Raji (cell line): ENCODE results near the gene C11orf21.

Source experiments
- POLR2A ChIP-seq: IDR thresholded peaks from 2 replicates; pipeline ENCODE4 v1.6.1; 2011; ENCODE audit warnings: low read depth, low read length, control low read depth; ENCODE audit not compliant: insufficient read depth

The C11orf21 gene

DNA sequence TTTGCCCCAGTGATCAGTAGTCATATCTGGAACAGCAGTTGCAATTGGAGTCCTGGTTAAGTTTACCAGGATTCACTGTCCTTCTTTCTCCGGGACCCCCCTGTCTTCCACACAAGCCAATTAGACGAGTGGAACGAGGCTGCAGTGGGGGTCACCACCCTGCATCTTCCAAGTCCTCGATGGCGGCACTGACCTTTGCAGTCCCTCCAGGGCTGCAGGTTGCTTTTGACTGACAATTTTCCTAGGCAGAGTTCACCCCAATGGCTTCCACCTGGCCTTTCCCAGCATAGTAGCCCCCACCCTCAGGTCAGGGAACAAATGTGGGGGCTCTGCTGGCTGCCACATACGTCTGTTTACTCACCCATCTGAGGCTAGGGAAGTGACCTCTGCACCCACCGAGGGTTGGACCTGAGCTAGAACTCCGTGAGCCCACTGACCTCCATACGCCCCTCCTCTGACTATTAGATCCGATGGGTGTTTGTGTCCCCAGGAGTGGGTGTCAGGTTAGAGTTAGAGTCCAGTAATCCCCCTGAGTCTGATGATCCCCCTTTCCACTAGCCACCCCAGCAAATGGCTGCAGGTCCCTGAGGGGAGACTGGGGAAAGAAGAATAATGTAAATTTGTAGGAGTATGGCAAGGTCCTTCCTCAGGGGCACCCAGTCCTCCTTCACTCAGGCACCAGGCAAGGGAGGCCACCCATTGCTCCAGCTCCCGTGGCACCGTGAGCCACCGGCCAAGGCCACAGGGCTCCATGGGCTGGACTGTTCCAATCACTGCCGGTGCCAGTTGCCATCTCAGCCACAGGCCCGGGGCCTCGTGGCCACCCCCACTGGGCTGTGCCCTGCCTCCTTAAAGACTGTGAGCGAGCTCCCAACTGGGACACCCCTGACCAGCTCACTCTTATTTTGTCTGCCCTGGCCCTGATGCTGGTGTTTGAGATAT is 5.5 kb downstream of the C11orf21 start:
- TF ChIP-seq POLR2A, result no peak

DNA sequence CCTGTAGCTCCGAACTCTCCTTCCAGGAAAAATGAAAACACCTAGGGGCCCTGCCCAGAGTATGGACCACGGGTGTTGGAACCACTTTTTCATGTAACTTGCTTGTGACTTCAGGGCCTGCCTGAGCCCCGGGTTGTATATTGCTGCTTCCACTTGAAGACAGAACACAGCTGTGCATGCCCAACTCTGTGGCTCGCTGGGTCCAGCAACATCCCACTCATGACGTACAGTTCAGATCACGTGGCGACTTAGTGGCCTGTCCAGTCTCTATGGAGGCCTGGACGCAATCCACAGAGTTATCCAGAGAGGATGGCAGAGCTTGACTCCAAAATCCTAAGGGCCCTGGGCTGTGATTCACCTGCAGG is 6.8 kb downstream of the C11orf21 start:
- no peak for TF ChIP-seq POLR2A

DNA sequence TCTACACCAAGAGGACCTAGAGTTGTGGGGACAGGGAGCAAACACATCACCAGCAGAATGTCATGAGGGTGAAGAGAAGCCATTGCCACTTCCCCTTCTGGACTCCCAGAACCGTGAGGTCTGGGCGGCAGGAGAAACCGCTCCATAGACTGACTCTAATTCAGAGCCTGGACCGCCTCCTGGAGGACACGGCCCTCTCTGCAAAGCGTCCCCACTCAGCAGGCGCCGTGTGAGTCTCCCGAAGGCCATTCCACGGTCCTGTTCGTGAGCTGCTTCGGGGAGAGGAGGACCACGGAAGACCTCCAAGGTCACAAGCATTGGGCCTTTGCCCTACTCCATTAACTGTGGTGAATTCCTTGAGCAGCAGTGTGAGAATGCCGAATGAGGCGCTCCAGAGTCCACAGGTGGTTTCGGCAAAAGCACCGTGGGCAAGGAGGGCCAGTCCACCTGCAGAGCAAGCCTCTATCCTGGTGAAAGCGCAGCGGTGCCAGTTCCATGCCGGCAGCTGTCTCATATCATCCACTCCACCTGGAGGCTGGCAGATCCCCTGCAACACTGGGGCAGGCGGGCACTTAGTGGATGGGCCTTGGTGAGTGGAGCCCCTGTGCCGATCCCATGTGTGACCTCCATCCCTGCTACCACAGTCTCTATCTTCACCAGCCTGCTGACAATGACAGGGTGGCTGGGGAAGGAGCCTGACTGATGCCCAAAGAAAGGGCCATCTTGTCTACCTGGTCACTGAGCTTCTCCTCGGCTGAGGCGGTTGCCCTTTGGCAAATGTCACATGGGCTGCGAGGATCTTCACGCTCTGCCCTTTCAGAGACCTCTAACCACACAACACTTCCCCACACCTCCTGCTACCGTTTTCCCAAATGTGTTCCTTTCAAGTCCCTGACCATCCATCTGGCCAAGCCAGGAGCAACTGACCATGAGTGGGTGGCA is 7.5 kb downstream of the C11orf21 start:
- TF ChIP-seq POLR2A, result no peak

DNA sequence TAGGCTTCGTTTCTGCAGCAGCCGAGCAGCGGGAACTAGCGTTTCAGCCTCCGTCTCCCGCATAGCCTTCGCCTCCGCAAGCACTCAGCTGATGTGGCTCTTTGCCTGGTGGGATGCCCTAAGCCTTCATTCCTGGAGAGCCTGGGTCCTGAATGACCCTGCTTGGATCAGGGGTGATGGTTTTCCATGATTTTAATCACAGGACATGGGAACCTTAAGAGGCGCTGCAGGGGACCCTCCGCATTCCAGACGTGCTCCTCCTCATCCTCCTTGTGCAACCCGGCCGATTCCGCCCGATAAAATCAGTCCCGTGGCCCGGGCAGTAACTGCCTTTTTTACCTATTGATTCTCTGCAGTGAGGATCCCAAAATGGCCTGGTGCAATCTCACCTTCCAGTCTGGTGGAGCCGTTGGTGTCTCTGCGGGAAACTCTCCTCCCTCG is 8.2 kb downstream of the C11orf21 start:
- no peak for TF ChIP-seq POLR2A

DNA sequence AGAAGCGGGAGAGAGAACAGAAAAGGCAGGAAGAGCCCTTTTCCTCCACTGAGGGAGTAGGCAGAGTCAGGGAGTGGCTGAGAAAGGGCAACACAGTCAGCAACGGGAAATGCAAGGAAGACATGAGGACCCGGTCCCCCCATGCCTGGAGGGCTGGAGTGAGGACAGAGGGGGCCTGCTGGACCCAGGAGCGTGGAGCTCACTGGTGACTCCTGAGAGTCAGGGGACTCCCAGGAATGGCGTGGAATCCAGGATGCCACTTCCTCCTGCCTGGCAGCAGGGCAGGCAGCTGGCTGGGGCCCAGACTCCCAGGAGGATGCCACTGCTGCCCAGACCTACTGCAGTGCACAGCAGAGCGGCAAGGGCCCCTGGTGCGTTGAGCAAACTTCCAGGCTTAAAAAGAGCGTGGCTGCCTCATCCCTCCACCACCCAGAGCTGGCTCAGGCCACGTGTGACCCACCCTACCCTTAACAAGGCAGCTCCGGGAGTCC is 11.3 kb downstream of the C11orf21 start:
- TF ChIP-seq POLR2A, result no peak

DNA sequence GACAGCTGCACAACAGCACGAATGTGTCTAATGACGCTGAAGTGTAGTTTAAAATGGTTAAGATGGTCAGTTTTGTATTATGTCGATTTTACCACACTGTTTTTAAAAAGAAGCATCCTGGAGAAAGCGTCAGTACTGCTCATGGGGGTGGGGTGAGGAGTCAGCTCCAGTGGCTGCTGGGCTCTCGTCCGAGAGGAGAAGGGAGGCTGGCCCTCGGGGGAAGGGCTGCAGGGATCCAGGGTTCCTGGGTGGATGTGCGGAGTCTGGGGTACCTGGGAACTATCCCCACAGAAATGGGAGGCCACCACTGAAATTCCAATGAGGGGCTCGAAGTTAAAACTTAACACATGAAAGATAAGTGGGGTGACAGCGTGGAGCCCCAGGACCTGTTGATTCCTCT is 11.9 kb downstream of the C11orf21 start:
- no peak for TF ChIP-seq POLR2A

DNA sequence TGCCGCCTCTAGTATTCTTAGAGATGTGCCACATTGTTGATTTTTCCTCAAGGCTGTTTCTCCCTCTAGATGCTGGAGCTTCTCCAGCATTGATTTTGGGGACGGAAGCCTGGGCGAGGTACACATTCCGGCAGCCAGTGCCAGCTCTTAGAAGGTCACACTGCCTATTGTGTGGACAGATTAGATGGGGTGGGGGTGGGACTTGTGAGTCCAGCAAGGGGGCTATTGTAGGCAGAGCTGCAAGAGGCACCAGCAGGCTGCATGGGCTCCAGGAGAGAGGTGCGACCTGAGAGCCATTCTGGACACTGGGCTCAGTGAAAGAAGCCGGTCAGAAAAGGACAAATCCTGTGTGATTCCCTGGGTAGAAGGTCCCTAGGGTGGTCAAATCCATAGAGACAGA is 12.4 kb downstream of the C11orf21 start:
- TF ChIP-seq POLR2A, result no peak

DNA sequence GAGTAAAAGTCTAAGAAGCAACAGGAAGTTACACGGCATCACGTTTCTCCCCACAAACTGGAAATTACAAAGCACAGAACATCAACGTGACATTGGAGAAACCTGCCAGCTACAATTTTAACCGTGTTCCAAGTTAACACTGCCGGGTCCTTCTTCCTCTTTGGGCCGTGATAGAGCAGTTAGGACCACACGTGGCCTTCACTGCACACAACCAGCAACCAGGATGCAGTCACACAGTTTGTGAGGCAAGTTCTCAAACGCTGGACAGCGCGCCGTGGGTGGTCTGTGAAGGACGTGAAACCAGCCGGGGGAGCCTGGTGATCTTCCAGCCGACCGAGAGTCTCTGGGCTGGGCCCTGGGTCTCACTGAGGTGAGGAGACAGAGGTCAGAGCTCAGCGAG is 14.6 kb downstream of the C11orf21 start:
- TF ChIP-seq POLR2A, result no peak

DNA sequence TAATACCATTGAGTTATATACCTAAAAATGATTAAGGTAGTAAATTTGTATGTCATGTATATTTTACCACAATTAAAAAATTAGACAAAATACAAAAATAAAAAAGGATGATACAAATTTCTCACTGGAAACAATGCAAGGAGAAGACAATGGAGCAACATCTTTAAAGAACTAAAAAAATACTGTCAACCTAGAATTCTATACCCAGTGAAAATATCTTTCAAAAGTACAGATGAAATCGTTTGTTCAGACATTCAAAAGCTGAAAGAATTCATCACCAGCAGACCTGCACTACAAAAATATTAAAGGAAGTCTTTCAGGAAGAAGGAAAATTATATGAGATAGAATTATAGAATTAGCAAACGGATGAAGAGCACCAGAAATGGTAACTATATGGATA is 21.5 kb downstream of the C11orf21 start:
- TF ChIP-seq POLR2A, result no peak

DNA sequence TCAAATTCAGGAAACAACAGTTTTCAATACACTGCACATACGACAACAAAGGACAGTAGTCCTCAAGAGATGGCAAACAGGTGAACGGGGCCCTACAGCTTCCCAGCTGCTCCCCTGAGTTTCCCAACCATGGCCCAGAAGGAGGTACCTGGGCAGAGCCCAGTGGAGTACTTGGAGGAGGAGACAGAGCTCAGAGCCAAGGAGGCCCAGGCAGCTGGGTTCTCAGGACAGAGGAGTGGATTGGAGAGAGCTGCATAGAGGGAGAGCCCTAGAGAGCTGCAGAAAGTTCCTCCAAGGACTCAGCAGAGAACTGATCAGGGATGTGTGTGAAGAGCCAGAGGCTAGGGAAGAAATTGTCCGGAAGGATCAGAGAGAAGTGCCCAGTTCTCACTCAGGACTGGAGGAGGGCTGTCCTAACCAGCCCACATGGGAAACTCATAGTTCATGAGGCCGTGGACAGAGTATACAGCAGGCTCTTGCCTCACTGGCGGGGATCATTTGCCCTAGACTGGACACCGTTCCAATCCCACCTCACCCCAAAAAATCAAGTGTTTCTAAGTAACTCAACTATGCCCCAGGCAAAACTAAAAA is 23.7 kb downstream of the C11orf21 start:
- TF ChIP-seq POLR2A, result no peak

DNA sequence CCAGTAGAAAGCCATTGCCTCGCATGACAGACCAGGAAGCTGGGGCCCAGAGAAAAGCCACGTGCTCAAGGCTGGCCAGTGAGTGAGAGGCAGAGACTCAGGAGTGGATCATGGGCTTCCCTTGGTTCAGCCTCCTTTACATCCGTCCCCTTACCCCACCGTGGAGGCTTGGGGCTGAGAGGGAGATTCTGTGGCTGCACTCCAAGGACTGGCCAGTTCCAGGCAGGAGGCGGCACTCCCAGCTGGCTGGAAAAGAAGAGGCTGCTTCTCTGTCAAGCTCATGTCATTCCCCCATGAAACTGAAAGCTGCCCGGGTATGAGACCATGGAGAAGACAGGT is 24.7 kb downstream of the C11orf21 start:
- no peak for TF ChIP-seq POLR2A

DNA sequence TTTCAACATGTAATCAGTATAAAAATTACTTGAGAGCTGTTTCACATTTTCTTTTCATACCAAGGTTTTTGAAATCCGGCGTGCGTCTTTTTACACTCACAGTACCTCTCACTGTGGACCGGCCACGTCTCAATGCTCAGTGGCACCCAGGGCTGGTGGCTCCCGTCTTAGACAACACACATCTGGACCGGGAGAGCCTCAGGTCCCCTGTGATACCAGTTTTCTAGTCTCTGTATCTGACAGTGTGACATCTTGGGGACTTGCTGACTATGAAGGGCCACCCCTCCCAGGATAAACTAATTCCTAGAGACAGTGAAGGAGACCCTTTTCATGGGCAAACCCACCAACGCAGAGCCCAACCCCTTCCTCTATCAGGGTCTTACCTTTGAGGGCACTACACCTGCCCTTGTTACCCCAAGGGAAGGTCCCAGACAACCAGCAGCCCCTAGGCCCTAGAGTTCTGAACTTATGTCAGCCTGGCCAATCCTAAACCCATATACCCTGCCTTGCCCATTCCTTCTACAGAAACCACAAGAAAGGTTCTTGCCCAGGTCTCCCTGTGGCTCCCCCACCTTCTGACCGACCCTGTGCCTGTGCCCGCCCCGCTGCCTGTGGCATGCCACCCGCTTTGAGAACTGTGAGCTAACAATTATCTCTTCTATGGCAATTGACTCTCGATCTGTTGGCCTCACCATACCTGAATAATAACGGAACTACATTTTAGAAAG is 25.3 kb downstream of the C11orf21 start:
- TF ChIP-seq POLR2A, result no peak

DNA sequence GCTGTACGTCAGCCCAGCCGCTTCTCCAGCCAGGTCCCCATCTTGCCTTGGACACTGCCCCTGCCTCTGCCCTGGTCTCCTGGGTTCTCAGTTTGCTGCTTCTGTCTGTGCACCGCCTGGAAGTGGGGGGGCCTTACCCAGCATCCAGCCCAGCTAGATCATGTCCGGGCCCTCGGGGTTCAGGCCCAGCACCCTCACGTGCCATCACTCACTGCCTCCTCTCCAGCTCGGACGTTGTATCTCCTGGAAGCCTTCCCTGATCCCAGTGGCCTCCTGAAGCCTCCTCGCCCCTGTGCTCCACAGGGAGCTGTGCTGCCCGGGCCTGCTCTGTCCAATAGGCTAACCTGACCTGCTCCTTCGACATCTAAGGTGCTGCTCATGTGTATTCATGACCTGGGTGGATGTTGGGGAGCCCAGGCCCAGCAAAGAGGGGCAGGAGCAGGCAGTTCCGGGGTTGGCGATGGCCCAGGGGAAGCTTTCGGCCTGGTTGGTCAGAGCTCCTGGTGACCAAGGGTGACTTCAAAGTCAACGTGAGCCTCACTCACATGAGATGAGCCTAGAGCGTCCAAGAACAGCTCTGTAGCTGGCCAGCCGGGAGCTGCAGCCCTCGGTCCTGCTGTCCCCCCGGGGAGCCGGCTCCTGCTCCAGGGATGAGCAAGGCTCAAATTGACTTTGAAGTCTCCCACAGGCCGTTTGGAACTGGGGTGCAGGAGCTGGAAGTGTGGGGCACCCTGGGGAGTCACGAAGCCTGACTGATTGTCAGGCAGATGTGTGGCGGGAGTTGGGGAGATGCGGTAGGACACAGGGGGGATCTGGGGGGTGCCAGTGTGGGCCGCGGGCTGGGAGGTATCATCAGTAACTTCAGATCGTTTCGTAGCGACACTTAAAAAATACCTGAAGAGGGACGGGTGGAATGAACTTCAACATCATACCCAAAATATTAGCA is 26.1 kb downstream of the C11orf21 start:
- no peak for TF ChIP-seq POLR2A

DNA sequence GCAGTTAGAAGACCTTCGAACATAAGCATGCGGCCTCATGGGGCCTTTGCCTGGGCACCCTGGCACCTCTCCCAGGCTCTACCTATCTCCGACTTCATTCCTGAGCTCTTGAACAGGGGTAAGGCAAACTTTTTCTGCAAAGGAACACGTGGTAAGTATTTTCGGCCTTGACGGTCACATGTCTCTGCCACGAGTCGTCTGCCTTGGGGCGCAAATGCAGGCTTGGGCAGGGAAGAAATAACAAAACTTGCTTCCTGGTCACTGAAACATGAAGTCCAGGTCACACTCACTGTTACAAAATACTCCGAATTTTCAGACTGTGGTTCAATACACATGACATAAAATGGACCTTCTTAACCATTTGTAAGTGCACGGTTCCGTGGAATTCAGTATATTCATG is 27.9 kb downstream of the C11orf21 start:
- no peak for TF ChIP-seq POLR2A
